Limb (tissue), 2 donors: ENCODE results near the gene THTPA.

Experiments used
- DNase-seq, 2 donors: peaks; one replicate each; pipeline ENCODE4 v3.0.0-alpha.2; 2016; ENCODE audit errors: extremely low spot score in 2 of 2

The THTPA gene

GRCh38 chr14:23551266-23552028 is 4.6 kb upstream of the THTPA start, which contains the start of gene ZFHX2:
ZFHX2 (minus strand) TSS chr14:23551765; CDS start chr14:23535325, 16,440 bp downstream.
- peak; percentile 59 to 89 for DNase-seq

- DNase-seq, result no peak
Observed at GRCh38 chr14:23555533-23555881, 564 bp upstream of the THTPA start.

- DNase-seq, result no peak
Observed at GRCh38 chr14:23556700-23557440, 799 bp downstream of the THTPA start.

- DNase-seq, result no peak
Observed at GRCh38 chr14:23557521-23557920, 1.4 kb downstream of the THTPA start.

GRCh38 chr14:23557946-23558345 is 1.9 kb downstream of the THTPA start:
- DNase-seq, result no peak

- DNase-seq, result no peak
Observed at GRCh38 chr14:23558346-23559009, 2.4 kb downstream of the THTPA start.

- DNase-seq, result peak in 1 of 2 donors; percentile 75
Observed at GRCh38 chr14:23559010-23559925, 3.2 kb downstream of the THTPA start.

GRCh38 chr14:23559926-23560520 is 4.0 kb downstream of the THTPA start:
- no peak for DNase-seq

GRCh38 chr14:23561259-23561658 is 5.2 kb downstream of the THTPA start:
- no peak for DNase-seq

- no peak for DNase-seq
Observed at GRCh38 chr14:23561873-23562821, 6.1 kb downstream of the THTPA start.

GRCh38 chr14:23562822-23563472 is 6.9 kb downstream of the THTPA start:
- DNase-seq, result peak in 1 of 2 donors; percentile 79

GRCh38 chr14:23563473-23564180 is 7.6 kb downstream of the THTPA start:
- no peak for DNase-seq

GRCh38 chr14:23564181-23564812 is 8.2 kb downstream of the THTPA start:
- DNase-seq, result no peak

- DNase-seq, result no peak
Observed at GRCh38 chr14:23564876-23565275, 8.8 kb downstream of the THTPA start.

- DNase-seq, result no peak
Observed at GRCh38 chr14:23565626-23566025, 9.6 kb downstream of the THTPA start.

GRCh38 chr14:23566112-23566777 is 10.2 kb downstream of the THTPA start:
- DNase-seq, result no peak

GRCh38 chr14:23566778-23567185 is 10.7 kb downstream of the THTPA start:
- no peak for DNase-seq
